ENCODE measurements around the gene LIPC.
A peak's percentile ranks its signal among the peaks of the same experiment; 100 is the strongest.

The LIPC gene

DNA sequence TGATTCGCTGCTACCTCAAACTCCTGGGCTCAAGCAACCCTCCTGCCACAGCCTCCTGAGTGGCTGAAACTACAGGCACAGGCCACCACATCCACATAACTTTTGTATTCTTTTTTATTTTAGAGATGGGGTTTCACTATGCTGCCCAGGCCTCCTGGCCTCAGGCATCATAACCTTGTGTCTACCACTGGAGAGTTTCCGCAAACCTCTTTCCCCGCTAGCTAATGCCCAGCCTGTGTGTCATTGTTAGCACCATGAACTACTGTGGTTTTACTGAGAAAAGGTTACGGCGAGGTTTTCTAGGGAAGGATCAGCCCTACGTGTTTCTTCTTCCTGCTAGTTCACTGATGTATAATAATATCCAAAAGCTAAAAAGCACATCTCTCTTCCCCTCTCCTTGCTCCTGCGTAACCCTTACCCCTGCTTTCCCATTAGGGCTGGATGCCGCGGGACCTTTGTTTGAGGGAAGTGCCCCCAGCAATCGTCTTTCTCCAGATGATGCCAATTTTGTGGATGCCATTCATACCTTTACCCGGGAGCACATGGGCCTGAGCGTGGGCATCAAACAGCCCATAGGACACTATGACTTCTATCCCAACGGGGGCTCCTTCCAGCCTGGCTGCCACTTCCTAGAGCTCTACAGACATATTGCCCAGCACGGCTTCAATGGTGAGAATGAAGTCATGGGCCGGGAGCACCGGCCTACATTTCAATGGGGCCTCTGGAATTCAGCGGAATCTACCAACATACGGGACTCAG is 113.7 kb downstream of the LIPC start:
- H3K9me3 Mint-ChIP-seq: no peaks in the 10 kb centered on the region
- H3K36me3 Mint-ChIP-seq: no peaks in the 10 kb centered on the region
- H3K4me3 Mint-ChIP-seq: no peak overlapping the region
- H3K27ac Mint-ChIP-seq: peak overlapping the region; percentile 23
- H3K27me3 Mint-ChIP-seq: no peaks in the 10 kb centered on the region
- peaks cover 25% of the 10 kb centered on the region for H3K4me1 Mint-ChIP-seq

DNA sequence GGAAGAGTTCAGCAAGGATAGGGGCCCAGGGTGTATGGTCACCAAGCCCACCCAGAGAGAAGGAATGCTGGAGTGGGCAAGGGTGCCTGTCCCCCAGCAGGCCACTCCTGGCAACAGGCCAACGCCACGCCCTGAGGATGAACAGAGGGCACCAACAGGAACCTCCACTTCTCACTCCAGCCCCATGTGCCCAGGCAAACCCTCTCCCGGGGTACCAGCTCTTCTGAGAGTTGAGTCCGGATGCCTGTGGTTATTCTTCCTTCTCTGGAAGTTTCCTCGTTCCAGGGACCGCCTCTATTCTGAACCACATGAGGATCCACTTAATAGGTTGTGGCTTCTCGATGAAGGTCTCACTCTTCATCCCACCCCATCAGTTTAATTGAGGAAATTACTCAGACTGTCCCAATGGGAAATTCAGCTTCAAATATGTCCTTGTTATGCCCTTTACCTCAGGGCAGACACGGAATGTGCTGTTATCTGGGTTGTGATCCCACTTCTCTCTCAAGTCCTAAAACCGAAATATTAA is 114.3 kb downstream of the LIPC start:
- H3K27me3 Mint-ChIP-seq: no peaks in the 10 kb centered on the region
- no peak overlapping the region for H3K27ac Mint-ChIP-seq
- H3K36me3 Mint-ChIP-seq: no peaks in the 10 kb centered on the region
- H3K4me1 Mint-ChIP-seq: peaks cover 28% of the 10 kb centered on the region
- H3K4me3 Mint-ChIP-seq: no peak overlapping the region
- no peaks in the 10 kb centered on the region for H3K9me3 Mint-ChIP-seq

DNA sequence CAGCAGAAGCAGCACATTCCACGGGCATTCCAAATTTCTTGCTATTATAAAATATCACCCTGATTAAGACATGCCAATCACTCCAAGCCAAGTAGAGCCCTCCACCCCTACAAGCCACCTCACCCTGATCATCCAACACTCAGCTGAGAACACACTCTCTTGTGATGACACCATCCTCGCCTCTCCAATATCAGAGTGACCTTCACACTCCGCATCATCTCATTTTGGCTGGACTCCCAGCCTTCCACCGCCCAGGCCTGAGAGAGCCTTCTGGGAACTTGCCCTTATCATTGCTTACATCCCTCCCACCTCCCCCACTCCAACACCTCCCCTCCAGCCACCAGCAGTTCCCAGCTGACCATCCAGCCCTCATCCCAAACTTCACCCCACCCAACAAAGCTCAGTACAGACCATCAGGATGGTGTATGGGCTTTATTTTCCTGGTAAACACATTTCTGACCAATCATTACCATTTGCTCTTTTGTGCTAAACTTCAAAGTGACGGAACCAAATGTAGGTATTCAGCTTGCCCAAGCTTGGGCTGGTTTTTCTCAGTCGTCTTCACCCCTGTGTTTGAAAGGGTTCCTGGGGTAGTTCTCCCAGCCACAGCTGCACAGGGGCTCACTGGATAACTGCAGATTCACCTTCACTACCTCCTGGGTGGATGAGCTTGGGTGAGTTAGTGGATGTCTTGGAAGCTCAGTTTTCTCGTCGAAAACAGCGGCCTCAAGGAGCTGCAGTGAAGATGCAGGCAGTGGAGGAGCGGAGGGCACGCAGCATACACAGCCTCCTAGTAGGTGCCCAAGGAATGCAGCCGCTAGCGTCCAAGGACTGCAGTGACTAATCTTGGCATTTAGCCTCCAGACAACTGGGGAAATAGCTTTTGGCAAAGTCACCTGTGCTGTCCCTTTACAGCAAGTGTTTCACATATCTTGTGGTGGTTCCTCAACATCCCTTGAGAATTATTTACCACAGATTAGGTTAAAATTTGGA is 115.1 kb downstream of the LIPC start:
- peaks cover 36% of the 10 kb centered on the region for H3K4me1 Mint-ChIP-seq
- no peaks in the 10 kb centered on the region for H3K36me3 Mint-ChIP-seq
- no peaks in the 10 kb centered on the region for H3K27me3 Mint-ChIP-seq
- no peaks in the 10 kb centered on the region for H3K9me3 Mint-ChIP-seq
- H3K27ac Mint-ChIP-seq: no peak overlapping the region
- no peak overlapping the region for H3K4me3 Mint-ChIP-seq

DNA sequence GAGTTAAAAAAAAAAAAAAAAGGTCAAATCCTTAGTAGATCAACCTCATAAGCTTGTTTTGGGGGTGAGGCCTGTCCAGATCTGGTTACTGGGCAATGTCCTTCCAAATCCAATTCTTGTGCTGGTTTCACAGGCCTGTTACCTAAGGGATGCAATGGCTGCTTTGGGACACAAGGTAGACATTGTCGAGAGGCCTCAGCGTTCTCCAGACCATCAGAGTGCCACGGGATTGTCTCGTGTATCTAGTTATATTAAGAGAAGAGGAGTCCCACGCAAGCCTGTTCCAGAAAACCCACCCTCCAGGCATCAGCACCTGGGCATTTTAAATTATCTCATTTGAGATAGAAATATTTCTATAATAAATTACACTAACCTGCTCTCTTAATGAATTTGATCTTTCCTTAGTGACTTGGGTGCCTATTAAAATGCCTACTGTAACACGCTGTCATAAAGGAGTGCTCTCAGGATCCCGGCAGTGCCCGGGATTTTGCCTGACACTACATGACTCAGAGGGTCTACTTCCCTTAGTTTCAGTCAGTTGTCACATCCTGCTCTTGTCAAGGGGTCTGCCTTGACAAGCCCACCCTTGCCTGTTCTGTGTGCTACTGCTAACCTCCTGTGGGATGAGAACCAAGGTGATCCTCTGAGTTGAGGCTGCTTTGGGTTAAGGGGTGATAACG is 116.0 kb downstream of the LIPC start:
- no peak overlapping the region for H3K27ac Mint-ChIP-seq
- peaks cover 38% of the 10 kb centered on the region for H3K4me1 Mint-ChIP-seq
- no peaks in the 10 kb centered on the region for H3K36me3 Mint-ChIP-seq
- H3K9me3 Mint-ChIP-seq: no peaks in the 10 kb centered on the region
- no peaks in the 10 kb centered on the region for H3K27me3 Mint-ChIP-seq
- H3K4me3 Mint-ChIP-seq: no peak overlapping the region

DNA sequence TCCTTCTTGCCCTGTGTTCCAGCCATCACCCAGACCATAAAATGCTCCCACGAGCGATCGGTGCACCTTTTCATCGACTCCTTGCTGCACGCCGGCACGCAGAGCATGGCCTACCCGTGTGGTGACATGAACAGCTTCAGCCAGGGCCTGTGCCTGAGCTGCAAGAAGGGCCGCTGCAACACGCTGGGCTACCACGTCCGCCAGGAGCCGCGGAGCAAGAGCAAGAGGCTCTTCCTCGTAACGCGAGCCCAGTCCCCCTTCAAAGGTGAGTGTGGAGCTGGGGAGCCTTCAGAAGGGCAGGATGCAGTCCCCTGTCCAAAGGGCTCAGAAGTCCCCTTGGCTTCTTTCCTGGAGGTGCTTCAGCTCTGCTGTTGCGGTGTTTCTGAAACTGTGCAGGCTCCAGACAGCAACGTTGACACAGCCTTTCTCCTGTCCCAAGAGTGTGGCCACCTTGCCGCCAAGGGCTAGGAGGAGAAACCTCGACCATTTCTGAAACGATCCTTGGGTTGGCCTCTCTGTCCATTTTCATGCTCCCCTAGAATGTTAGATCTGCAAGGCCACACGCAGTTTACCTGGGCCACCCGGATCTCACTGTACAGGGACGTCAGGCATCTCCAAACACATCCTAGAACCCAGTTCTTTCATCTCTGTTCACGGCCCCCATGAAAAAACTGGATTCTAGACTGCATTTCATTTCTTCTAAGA is 116.7 kb downstream of the LIPC start:
- H3K36me3 Mint-ChIP-seq: no peaks in the 10 kb centered on the region
- no peaks in the 10 kb centered on the region for H3K27me3 Mint-ChIP-seq
- H3K9me3 Mint-ChIP-seq: no peaks in the 10 kb centered on the region
- no peak overlapping the region for H3K4me3 Mint-ChIP-seq
- H3K4me1 Mint-ChIP-seq: peaks cover 38% of the 10 kb centered on the region
- H3K27ac Mint-ChIP-seq: no peak overlapping the region

DNA sequence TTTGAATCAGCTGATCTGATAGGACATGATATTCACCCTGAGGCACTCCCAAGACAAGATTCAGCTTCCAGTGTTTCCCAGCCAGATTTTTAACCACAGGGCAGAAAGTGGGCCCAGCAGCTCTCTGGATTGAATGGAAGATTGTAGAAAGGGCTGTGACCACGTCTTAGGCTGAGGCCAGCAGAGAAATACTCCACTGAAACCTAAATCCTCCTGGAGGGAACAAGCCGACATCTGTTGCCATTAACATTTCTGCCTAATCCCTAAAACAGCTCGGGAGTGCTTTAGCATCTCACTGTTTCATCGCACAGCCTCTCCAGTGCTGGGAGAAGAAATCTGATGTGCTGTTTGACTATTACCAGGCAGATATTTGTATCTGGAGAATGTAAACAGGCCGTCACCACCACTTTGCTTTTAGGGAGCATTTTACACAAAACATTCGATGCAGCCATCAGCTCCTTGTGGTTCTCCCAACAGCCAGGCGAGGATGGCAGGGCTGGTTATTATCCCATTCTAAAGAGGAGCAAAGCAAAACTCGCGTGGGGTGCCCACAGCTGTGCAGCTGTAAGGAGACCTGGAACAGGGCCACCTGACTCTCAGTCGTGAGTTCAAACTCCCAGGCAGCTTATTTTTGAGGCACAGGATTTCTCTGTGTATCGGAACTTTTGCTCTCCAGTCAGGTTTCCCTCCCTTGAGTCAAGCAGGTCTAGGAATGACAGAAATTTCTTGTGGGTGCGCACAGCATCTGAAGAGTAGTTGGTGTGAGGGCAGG is 117.4 kb downstream of the LIPC start:
- Mint-ChIP-seq H3K27ac (no peak overlapping the region), H3K9me3 (no peaks in the 10 kb centered on the region), H3K4me3 (no peak overlapping the region), H3K4me1 (peaks cover 38% of the 10 kb centered on the region), H3K27me3 (no peaks in the 10 kb centered on the region), H3K36me3 (no peaks in the 10 kb centered on the region)

DNA sequence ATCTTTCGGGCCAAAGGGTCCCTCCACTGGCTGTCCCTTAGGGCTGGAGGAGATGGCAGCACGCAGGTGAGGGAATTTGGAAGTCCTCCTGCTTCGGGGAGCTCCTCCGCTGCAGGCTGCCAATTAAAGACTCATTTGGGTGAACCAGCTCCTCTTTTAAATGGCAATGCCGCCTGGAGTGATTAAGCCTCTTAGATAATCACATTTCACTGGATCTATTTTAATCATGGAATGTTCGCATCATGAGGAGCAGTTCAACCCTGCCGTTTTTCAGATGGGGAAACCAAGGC is 117.9 kb downstream of the LIPC start:
- no peak overlapping the region for H3K27ac Mint-ChIP-seq
- peaks cover 35% of the 10 kb centered on the region for H3K4me1 Mint-ChIP-seq
- no peaks in the 10 kb centered on the region for H3K36me3 Mint-ChIP-seq
- no peaks in the 10 kb centered on the region for H3K9me3 Mint-ChIP-seq
- H3K4me3 Mint-ChIP-seq: no peak overlapping the region
- no peaks in the 10 kb centered on the region for H3K27me3 Mint-ChIP-seq

DNA sequence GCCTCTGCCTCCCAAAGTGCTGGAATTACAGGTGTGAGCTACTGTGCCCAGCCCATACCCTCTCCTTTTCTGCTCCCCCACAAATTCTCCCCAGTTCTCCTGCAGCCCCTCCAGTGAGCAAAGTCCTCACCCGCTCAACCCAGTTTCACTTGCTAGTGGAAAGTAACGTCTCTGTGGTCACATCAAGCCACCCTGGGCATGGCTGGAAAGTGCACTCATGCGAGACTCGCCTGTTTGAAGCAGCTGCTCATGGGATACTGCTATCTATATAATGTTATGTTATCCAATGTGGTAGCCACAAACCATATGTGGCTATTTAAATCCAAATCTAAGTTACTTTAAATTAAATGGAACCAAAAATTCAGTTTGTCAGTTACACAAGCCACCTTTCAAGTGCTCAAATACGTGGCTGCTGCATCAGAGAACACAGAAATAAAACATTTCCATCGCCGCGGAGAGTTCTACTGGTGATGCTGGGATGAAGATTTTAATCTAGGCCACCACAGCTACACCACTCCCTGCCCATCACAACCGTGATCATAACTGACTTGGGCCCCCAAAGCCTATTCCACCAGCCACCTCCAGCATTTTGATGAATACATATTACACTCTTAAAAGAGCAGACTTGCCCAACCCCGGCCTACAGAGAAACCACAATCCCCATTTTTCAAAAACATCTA is 119.4 kb downstream of the LIPC start:
- peak overlapping the region; percentile 46 for H3K27ac Mint-ChIP-seq
- H3K27me3 Mint-ChIP-seq: no peaks in the 10 kb centered on the region
- H3K4me3 Mint-ChIP-seq: no peak overlapping the region
- peaks cover 21% of the 10 kb centered on the region for H3K4me1 Mint-ChIP-seq
- no peaks in the 10 kb centered on the region for H3K36me3 Mint-ChIP-seq
- no peaks in the 10 kb centered on the region for H3K9me3 Mint-ChIP-seq

DNA sequence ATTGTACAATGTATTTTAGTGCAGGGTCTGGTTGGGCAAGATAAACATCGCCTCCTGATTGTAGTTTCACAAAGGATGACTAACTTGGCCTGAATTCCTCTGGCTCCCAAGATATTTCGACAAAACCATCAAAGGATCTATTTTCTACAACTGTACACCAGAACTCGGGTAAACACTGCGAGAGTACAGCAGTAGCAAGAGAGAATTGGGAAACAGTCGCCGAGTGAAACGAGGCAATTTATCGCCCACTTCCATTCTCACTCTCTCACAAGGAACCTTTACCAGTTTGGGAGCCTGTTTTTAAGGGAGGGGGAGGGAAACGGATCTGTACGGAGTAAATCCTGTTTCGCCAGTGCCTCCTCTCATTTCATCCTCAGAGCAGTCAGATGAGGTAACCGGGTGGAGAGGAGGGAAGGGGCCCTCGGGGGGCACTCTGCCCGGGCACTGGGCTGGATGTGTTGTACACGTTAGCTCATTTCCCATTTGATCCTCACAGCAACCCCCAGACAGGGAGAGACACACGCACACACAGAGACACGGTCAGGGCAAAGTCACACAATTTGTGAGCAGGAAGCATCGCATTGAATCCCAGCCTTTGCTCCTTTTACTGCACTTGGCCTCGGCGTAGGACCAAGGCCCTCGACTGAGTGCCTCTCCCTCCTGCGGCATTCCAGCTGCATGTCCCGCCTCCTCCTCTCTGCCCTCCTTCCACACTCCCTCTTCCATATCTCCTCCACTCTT is 120.1 kb downstream of the LIPC start:
- Mint-ChIP-seq H3K4me1 (peaks cover 14% of the 10 kb centered on the region), H3K27me3 (no peaks in the 10 kb centered on the region), H3K4me3 (no peak overlapping the region), H3K9me3 (no peaks in the 10 kb centered on the region), H3K27ac (peak overlapping the region; percentile 46), H3K36me3 (no peaks in the 10 kb centered on the region)

DNA sequence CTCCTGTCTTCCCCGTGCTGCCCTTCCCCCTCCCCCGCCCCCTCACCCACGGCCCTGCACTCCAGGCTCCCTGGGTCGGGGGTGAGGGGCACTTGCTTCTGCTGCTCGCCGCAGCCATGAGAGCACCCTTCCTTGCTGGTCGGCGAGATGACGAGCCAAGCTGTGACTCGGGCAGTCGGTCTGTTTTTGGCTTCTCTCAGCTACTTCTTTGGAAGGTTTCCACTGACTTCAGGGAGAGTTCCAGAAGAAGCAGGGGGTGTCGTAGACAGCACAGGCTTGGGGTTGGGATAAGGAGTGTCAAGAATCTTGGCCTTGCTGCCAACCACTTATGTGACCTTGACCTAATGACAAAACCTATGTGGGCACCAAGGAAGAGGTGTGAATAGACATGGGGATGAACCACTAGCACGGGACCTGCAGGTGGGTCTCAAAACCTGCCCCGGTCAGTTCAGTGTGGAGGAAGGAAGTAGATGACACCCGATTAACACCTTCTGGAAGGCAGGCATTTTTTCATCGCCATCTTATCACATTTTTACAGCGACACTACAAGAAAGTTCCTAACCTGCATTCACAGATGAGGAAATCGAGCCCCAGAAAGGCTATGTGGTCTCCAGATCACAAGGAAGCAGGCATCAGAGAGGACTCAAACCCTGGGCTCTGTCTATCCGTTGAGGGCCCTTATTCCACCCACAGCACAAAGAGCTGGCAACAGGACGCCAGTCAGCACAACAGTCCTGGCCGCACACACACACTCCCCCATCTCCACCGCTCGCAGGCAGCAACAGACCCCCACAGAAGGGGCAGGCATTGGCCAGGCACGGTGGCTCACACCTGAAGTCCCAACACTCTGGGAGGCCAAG is 120.9 kb downstream of the LIPC start:
- H3K9me3 Mint-ChIP-seq: no peaks in the 10 kb centered on the region
- H3K4me1 Mint-ChIP-seq: peaks cover 13% of the 10 kb centered on the region
- H3K27me3 Mint-ChIP-seq: no peaks in the 10 kb centered on the region
- H3K27ac Mint-ChIP-seq: no peak overlapping the region
- H3K4me3 Mint-ChIP-seq: no peak overlapping the region
- no peaks in the 10 kb centered on the region for H3K36me3 Mint-ChIP-seq

DNA sequence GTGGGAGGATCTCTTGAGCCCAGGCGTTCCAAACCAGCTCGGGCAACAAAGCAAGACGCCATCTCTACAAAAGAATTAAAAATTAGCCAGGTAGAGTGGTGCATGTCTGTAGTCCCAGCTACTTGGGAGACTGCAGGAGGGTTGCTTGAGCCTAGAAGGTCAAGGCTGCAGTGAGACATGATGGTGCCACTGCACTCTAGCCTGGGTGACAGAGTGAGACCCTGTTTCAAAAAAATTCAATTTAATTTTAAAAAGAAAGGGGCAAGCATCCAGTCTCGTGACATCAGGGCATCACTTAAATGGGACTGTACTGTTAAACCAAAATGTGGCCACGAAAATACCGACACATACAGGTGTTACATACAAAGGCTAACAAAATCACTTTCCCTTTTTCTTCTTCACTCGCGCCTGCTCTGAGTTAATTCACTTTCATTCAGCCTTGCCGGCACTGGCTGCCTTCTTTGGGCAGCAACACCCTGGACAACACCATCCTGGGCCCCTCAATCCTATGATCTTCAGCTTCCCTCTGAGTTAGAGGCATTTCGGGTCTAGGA is 121.7 kb downstream of the LIPC start:
- H3K9me3 Mint-ChIP-seq: no peaks in the 10 kb centered on the region
- no peaks in the 10 kb centered on the region for H3K36me3 Mint-ChIP-seq
- H3K27ac Mint-ChIP-seq: no peak overlapping the region
- H3K27me3 Mint-ChIP-seq: no peaks in the 10 kb centered on the region
- H3K4me1 Mint-ChIP-seq: peaks cover 13% of the 10 kb centered on the region
- H3K4me3 Mint-ChIP-seq: no peak overlapping the region

DNA sequence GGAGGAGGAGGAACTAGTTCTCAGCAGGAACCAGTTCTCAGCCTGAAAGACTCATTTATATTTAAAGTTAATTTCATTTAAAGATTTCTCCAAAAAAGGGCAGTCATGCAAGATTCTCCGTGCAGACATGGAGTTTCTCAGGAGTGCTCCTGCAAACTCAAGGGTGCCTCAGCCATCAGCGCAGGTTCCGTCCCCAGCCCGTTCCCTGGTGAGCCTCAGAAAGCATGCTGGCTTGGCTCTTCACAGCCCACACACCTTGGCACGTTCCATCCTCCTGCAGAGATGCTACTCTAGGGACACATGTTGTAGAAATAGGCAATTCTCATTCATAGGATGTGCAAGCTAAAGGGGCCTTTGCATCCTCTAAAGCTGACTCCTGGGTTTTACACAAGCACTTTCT is 123.0 kb downstream of the LIPC start:
- Mint-ChIP-seq H3K9me3 (no peaks in the 10 kb centered on the region), H3K27ac (no peak overlapping the region), H3K4me3 (no peak overlapping the region), H3K27me3 (no peaks in the 10 kb centered on the region), H3K4me1 (peaks cover 13% of the 10 kb centered on the region), H3K36me3 (no peaks in the 10 kb centered on the region)
